ENCODE data around the gene RFX7.
A peak's percentile ranks its signal among the peaks of the same experiment; 100 is the strongest.

The RFX7 gene

GRCh38 chr15:56040081-56041035 lies 203.3 kb downstream of the RFX7 start:
- TF ChIP-seq RAD21 (IDR thresholded peaks at IDR 0.05; ENCODE audit: low read depth) (0 out of 2 replicates have a peak, but pooled peaks have one; percentile 2), CEBPB (IDR thresholded peaks at IDR 0.05) (peak; percentile 96), REST (IDR thresholded peaks at IDR 0.05; ENCODE audit: low read depth) (no peak), MAX (IDR thresholded peaks at IDR 0.05) (peak; percentile 97), TCF12 (IDR thresholded peaks at IDR 0.05; ENCODE audit: low read depth) (peak; percentile 81), FOXM1 (IDR thresholded peaks at IDR 0.05; ENCODE audit: borderline replicate concordance, low read depth) (no peak), EP300 (IDR thresholded peaks at IDR 0.05; ENCODE audit: borderline replicate concordance) (peak; percentile 81; the same call in 1 of the 2 replicates), TAF1 (IDR thresholded peaks at IDR 0.05; ENCODE audit: low read depth) (no peak), EGR1 (IDR thresholded peaks at IDR 0.05) (no peak), TEAD4 (IDR thresholded peaks at IDR 0.05) (peak; percentile 94), YY1 (IDR thresholded peaks at IDR 0.05; ENCODE audit: low read depth) (peak; percentile 45; the same call in 1 of the 2 replicates), NFIC (IDR thresholded peaks at IDR 0.05) (peak; percentile 67), USF1 (IDR thresholded peaks at IDR 0.05) (peak; percentile 97), ZBTB7A (IDR thresholded peaks at IDR 0.05; ENCODE audit: low read depth) (no peak), CREB1 (IDR thresholded peaks at IDR 0.05; ENCODE audit: low read depth) (peak; percentile 50; the same call in 1 of the 2 replicates)

- TF ChIP-seq TAF1 (IDR thresholded peaks at IDR 0.05; ENCODE audit: low read depth) (no peak), MAX (IDR thresholded peaks at IDR 0.05) (no peak), USF1 (IDR thresholded peaks at IDR 0.05) (no peak), ZBTB7A (IDR thresholded peaks at IDR 0.05; ENCODE audit: low read depth) (no peak), REST (IDR thresholded peaks at IDR 0.05; ENCODE audit: low read depth) (no peak), TEAD4 (IDR thresholded peaks at IDR 0.05) (no peak), YY1 (IDR thresholded peaks at IDR 0.05; ENCODE audit: low read depth) (no peak), FOXM1 (IDR thresholded peaks at IDR 0.05; ENCODE audit: borderline replicate concordance, low read depth) (no peak), CEBPB (IDR thresholded peaks at IDR 0.05) (no peak), CREB1 (IDR thresholded peaks at IDR 0.05; ENCODE audit: low read depth) (no peak), EP300 (IDR thresholded peaks at IDR 0.05; ENCODE audit: borderline replicate concordance) (no peak), RAD21 (IDR thresholded peaks at IDR 0.05; ENCODE audit: low read depth) (no peak), TCF12 (IDR thresholded peaks at IDR 0.05; ENCODE audit: low read depth) (no peak), NFIC (IDR thresholded peaks at IDR 0.05) (no peak), EGR1 (IDR thresholded peaks at IDR 0.05) (no peak)
These were observed 205.0 kb downstream of the RFX7 start for GRCh38 chr15:56038707-56039106.

- TF ChIP-seq ZBTB7A (IDR thresholded peaks at IDR 0.05; ENCODE audit: low read depth): no peak
- TF ChIP-seq FOXM1 (IDR thresholded peaks at IDR 0.05; ENCODE audit: borderline replicate concordance, low read depth): no peak
- TF ChIP-seq TCF12 (IDR thresholded peaks at IDR 0.05; ENCODE audit: low read depth): no peak
- no peak for TF ChIP-seq REST (IDR thresholded peaks at IDR 0.05; ENCODE audit: low read depth)
- TF ChIP-seq CREB1 (IDR thresholded peaks at IDR 0.05; ENCODE audit: low read depth): no peak
- no peak for TF ChIP-seq TEAD4 (IDR thresholded peaks at IDR 0.05)
- TF ChIP-seq MAX (IDR thresholded peaks at IDR 0.05): no peak
- no peak for TF ChIP-seq YY1 (IDR thresholded peaks at IDR 0.05; ENCODE audit: low read depth)
- TF ChIP-seq EP300 (IDR thresholded peaks at IDR 0.05; ENCODE audit: borderline replicate concordance): no peak
- TF ChIP-seq USF1 (IDR thresholded peaks at IDR 0.05): no peak
- TF ChIP-seq EGR1 (IDR thresholded peaks at IDR 0.05): no peak
- TF ChIP-seq TAF1 (IDR thresholded peaks at IDR 0.05; ENCODE audit: low read depth): no peak
- no peak for TF ChIP-seq RAD21 (IDR thresholded peaks at IDR 0.05; ENCODE audit: low read depth)
- no peak for TF ChIP-seq CEBPB (IDR thresholded peaks at IDR 0.05)
- TF ChIP-seq NFIC (IDR thresholded peaks at IDR 0.05): no peak
These were observed 205.7 kb downstream of the RFX7 start for GRCh38 chr15:56038015-56038414.

All from Ishikawa (cell line).